OCI-LY7 (cell line): ENCODE data around the gene PDGFB. TPM values are rescaled to one million over a fixed set of nuclear protein-coding genes. Genes with fewer than 3 reads are reported as not detected.

ENCODE experiments used
- BruUV-seq: library from RNA; stranded (reverse); fragments of 400-500 nt; replicated peaks from 2 replicates; lab custom pipeline; 2021; lab: Mats Ljungman, UMichigan
- CTCF ChIA-PET: fragments of 300-600 bp; sonication (Branson Sonifier 250); formaldehyde crosslinking; loops from one replicate; lab custom pipeline; 2022; ENCODE audit warnings: antibody characterized with exemption; ENCODE audit not compliant: unreplicated experiment; lab: Charles Lee
- POLR2A ChIA-PET: fragments of 300-600 bp; sonication (Branson Sonifier 250); formaldehyde crosslinking; loops from one replicate; lab custom pipeline; 2022; ENCODE audit warnings: antibody characterized with exemption; lab: Charles Lee
- DNase-seq: peaks from one replicate; pipeline ENCODE4 v3.0.0-alpha.2; 2015; ENCODE audit warnings: low spot score
- H2AFZ ChIP-seq: fragments of 200-600 bp; sonication (generic), shearing (Covaris generic); 2 replicates; pipeline ENCODE4 v1.6.1; 2014; ENCODE audit warnings: mild to moderate bottlenecking, antibody characterized with exemption, low read length, moderate library complexity
- H3K27ac ChIP-seq: fragments of 200-600 bp; sonication (generic); 2 replicates; pipeline ENCODE4 v1.5.1; 2014; ENCODE audit warnings: mixed run types, low read depth, mild to moderate bottlenecking, moderate library complexity, low read length, inconsistent platforms; ENCODE audit not compliant: poor library complexity, severe bottlenecking
- H3K36me3 ChIP-seq: fragments of 200-600 bp; sonication (generic); 2 replicates; pipeline ENCODE4 v1.6.1; 2014; ENCODE audit warnings: mild to moderate bottlenecking, antibody characterized with exemption, low read length, moderate library complexity, mixed read lengths; ENCODE audit not compliant: insufficient read depth
- H3K4me1 ChIP-seq: fragments of 200-600 bp; sonication (generic); 2 replicates; pipeline ENCODE4 v1.5.1; 2014; ENCODE audit warnings: mild to moderate bottlenecking, low read length; ENCODE audit not compliant: insufficient read depth, poor library complexity, severe bottlenecking
- H3K4me2 ChIP-seq: fragments of 200-600 bp; sonication (generic); 2 replicates; pipeline ENCODE4 v1.6.1; 2014; ENCODE audit warnings: mild to moderate bottlenecking, low read length
- H3K4me3 ChIP-seq: fragments of 200-600 bp; sonication (generic); 2 replicates; pipeline ENCODE4 v1.5.1; 2014; ENCODE audit warnings: mild to moderate bottlenecking, low read depth, low read length; ENCODE audit not compliant: poor library complexity, severe bottlenecking
- H3K79me2 ChIP-seq: fragments of 200-600 bp; sonication (generic); 2 replicates; pipeline ENCODE4 v1.6.1; 2016; ENCODE audit warnings: low read depth, mild to moderate bottlenecking, low read length, moderate library complexity, mixed read lengths; ENCODE audit not compliant: insufficient read depth
- H3K9me2 ChIP-seq: fragments of 200-600 bp; sonication (generic); 2 replicates; pipeline ENCODE4 v1.6.1; 2016; ENCODE audit warnings: mild to moderate bottlenecking, low read length, mixed read lengths; ENCODE audit not compliant: insufficient read depth
- H3K9me3 ChIP-seq: fragments of 200-600 bp; sonication (generic); 2 replicates; pipeline ENCODE4 v1.6.1; 2014; ENCODE audit warnings: mild to moderate bottlenecking, mixed run types, low read length, mixed read lengths
- H4K20me1 ChIP-seq: fragments of 200-600 bp; sonication (generic); 2 replicates; pipeline ENCODE4 v1.6.1; 2014; ENCODE audit warnings: mild to moderate bottlenecking, antibody characterized with exemption, low read length, moderate library complexity, mixed read lengths; ENCODE audit not compliant: insufficient read depth
- EZH2phosphoT487 ChIP-seq: fragments of 200-600 bp; sonication (generic); IDR thresholded peaks from 2 replicates; pipeline ENCODE4 v1.6.1; 2018; ENCODE audit warnings: low read depth, borderline replicate concordance, mild to moderate bottlenecking, mixed run types, antibody characterized with exemption, low read length, moderate library complexity, mixed read lengths
- intact Hi-C: fragments of 100-400 bp; cut with micrococcal nuclease; formaldehyde crosslinking; loops from one replicate; pipeline ENCODE4 v1.10.0; 2022; ENCODE audit not compliant: unreplicated experiment
- total RNA-seq, 2 experiments: library from RNA; depleted of rRNA in 1 of 2; stranded (reverse); fragments of >200 nt in 1 of 2; shearing (Covaris generic) in 1 of 2; gene quantifications; 2 replicates each; pipeline ENCODE4 v1.2.3, GENCODE V29; 2014 to 2022
- TF ChIP-seq, protein P1 (sequence below): fragments of 200-600 bp; sonication (generic); conservative IDR thresholded peaks from 2 replicates; pipeline ENCODE4 v1.5.1; 2014; ENCODE audit warnings: mild to moderate bottlenecking, antibody characterized with exemption, low read length, moderate library complexity, mixed read lengths

The PDGFB gene
- total RNA-seq, 2 experiments from 2014 or later = 0.27 TPM; not detected in 1

DNA sequence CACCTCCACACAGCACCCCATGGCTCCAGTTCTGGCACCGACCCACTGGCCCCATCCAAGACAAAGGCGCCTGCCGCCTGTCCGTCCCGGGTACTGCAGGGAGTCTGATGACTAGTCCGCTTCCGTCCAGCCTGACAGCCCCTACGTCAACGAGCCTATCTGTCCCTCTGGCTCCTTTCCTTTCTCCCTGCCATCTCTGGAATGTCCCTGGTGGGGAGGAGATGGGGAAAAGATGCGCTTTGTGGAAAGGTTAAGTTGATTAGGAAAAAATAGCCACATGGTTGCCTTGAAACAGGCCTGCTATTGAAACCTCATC is 10.4 kb downstream of the PDGFB start:
- CTCF ChIA-PET = no interaction called here
- no peak for DNase-seq
- H4K20me1 ChIP-seq = no peaks in the 10 kb centered on the region
- no peaks in the 10 kb centered on the region for H3K9me2 ChIP-seq
- no peaks in the 10 kb centered on the region for H3K36me3 ChIP-seq
- no peak overlapping the region for H3K4me2 ChIP-seq
- no peak overlapping the region for H2AFZ ChIP-seq
- no peak for TF ChIP-seq EZH2phosphoT487
- TF ChIP-seq, protein P1, sequence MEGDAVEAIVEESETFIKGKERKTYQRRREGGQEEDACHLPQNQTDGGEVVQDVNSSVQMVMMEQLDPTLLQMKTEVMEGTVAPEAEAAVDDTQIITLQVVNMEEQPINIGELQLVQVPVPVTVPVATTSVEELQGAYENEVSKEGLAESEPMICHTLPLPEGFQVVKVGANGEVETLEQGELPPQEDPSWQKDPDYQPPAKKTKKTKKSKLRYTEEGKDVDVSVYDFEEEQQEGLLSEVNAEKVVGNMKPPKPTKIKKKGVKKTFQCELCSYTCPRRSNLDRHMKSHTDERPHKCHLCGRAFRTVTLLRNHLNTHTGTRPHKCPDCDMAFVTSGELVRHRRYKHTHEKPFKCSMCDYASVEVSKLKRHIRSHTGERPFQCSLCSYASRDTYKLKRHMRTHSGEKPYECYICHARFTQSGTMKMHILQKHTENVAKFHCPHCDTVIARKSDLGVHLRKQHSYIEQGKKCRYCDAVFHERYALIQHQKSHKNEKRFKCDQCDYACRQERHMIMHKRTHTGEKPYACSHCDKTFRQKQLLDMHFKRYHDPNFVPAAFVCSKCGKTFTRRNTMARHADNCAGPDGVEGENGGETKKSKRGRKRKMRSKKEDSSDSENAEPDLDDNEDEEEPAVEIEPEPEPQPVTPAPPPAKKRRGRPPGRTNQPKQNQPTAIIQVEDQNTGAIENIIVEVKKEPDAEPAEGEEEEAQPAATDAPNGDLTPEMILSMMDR = no peak
- no peaks in the 10 kb centered on the region for H3K9me3 ChIP-seq
- BruUV-seq = no TSS peak
- H3K27ac ChIP-seq = no peak overlapping the region
- H3K79me2 ChIP-seq = no peaks in the 10 kb centered on the region
- intact Hi-C loops = no loop called here
- POLR2A ChIA-PET = no interaction called here
- H3K4me3 ChIP-seq = no peak overlapping the region
- H3K4me1 ChIP-seq = no peaks in the 10 kb centered on the region

GRCh38 chr22:39233710-39234471 is 10.9 kb downstream of the PDGFB start:
- ChIA-PET POLR2A (no interaction called here), CTCF (no interaction called here)
- H3K79me2 ChIP-seq = no peaks in the 10 kb centered on the region
- no peak overlapping the region for H3K4me3 ChIP-seq
- no peak for DNase-seq
- H3K9me3 ChIP-seq = no peaks in the 10 kb centered on the region
- H3K36me3 ChIP-seq = no peaks in the 10 kb centered on the region
- no peak for TF ChIP-seq EZH2phosphoT487
- TF ChIP-seq, protein P1 = no peak
- no peaks in the 10 kb centered on the region for H4K20me1 ChIP-seq
- intact Hi-C loops = no loop called here
- H3K27ac ChIP-seq = no peak overlapping the region
- H3K4me1 ChIP-seq = no peaks in the 10 kb centered on the region
- H3K4me2 ChIP-seq = no peak overlapping the region
- H2AFZ ChIP-seq = no peak overlapping the region
- no peaks in the 10 kb centered on the region for H3K9me2 ChIP-seq
- no TSS peak for BruUV-seq
